ENCODE data around the gene CHST14.
A peak's percentile ranks its signal among the peaks of the same experiment; 100 is the strongest.
"Not testable (repeated sequence)": the region's sequence is repeated elsewhere in the genome, so short reads cannot be mapped to it uniquely, and the experiment has no call there.

CHST14 gene

DNA sequence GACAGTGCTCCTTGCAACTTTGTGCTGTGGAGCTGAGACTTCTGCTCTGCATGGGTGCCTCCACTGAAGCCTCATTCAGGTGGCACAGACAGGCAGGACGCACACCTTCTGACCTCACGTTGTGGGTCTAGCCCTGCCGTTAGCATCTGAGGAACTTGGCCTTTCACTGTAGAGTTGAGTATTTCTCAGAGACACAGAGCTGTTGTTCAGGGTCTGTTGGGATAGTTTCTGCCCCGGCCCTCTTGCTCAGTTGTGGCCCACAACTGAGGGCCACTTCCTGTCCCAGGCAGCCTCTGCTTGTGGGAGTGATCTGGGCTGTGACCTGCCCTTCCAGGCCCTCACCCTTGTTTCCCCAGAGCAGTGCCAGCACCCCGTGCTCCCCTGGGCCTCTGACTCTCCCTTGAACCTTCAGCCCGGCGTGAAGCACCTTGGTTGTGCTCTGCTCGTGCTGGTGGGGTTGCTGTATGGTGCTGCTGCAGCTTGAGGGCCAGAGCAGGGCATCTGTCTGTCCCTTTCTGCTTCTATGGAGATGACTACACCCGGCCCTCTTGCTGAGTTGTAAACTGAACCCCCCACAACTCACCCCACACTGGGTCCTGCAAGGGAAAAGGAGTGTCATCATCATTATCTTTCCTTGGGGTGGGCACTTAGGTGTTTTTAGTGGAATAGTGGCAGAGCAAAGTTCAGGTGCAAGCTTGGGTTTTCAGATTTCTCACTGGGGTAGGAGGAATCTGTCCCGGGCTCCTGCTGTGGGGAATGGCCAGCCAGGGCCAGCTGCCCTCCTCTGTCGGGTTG is 18.3 kb upstream of the CHST14 start:
- Histone ChIP-seq H3K9me3 (ENCODE audit: control insufficient read depth in 1 of 2, low read length in 2 of 2) (no peaks in the 10 kb centered on the region), H3K36me3 (ENCODE audit: control insufficient read depth in 1 of 2, insufficient read depth in 2 of 2, low read length in 2 of 2) (no peaks in the 10 kb centered on the region), H3K9ac (ENCODE audit: low read depth in 1 of 2, low read length in 2 of 2) (no peak overlapping the region), H3K27ac (ENCODE audit: low read depth, low read length) (no peak overlapping the region), H3K4me1 (ENCODE audit: control insufficient read depth in 1 of 2, insufficient read depth in 2 of 2, low read length in 2 of 2) (peaks cover 57 to 67% of the 10 kb centered on the region in 2 donors), H3K4me3 (ENCODE audit: low read depth in 1 of 2, low read length in 2 of 2) (peak overlapping the region; percentile 38 to 43), H3K27me3 (ENCODE audit: control insufficient read depth in 1 of 2, insufficient read depth in 2 of 2, low read length in 2 of 2) (no peaks in the 10 kb centered on the region)

GRCh38 chr15:40453941-40454340 is 16.8 kb upstream of the CHST14 start:
- not testable (repeated sequence) for H3K9me3 ChIP-seq (ENCODE audit: control insufficient read depth in 1 of 2, low read length in 2 of 2); H3K9ac ChIP-seq (ENCODE audit: low read depth in 1 of 2, low read length in 2 of 2); H3K27ac ChIP-seq (ENCODE audit: low read depth, low read length); H3K27me3 ChIP-seq (ENCODE audit: control insufficient read depth in 1 of 2, insufficient read depth in 2 of 2, low read length in 2 of 2); H3K4me3 ChIP-seq (ENCODE audit: low read depth in 1 of 2, low read length in 2 of 2); H3K36me3 ChIP-seq (ENCODE audit: control insufficient read depth in 1 of 2, insufficient read depth in 2 of 2, low read length in 2 of 2)
- H3K4me1 ChIP-seq (ENCODE audit: control insufficient read depth in 1 of 2, insufficient read depth in 2 of 2, low read length in 2 of 2) = peaks cover 57 to 64% of the 10 kb centered on the region in 2 donors

DNA sequence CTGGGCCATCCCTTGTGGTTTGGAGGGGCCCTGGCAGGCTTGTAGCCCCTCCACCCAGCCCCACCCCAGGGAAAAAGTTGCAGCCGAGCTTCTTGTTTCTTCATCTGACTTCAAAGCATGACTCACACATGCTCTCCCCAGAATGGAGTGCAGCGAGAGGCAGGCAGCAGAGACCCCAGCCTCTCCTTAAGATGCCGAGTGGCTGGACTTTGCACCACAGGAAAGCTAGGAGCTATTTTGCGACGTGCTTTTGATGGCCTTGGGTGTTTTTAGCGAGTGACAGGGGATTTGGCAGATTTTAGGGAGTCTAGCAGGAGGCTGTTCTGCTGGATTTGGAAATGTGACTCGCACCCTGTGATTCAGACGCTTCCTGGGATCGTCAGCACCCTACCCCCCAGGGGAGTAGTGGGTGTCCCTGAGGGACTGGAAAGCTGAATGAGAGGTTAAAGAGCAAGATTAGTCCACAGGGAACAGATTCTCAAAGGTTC is 15.8 kb upstream of the CHST14 start:
- no peaks in the 10 kb centered on the region for H3K27me3 ChIP-seq (ENCODE audit: control insufficient read depth in 1 of 2, insufficient read depth in 2 of 2, low read length in 2 of 2)
- no peak overlapping the region for H3K4me3 ChIP-seq (ENCODE audit: low read depth in 1 of 2, low read length in 2 of 2)
- no peaks in the 10 kb centered on the region for H3K9me3 ChIP-seq (ENCODE audit: control insufficient read depth in 1 of 2, low read length in 2 of 2)
- H3K9ac ChIP-seq (ENCODE audit: low read depth in 1 of 2, low read length in 2 of 2) = no peak overlapping the region
- peaks cover 7 to 12% of the 10 kb centered on the region in 2 donors for H3K36me3 ChIP-seq (ENCODE audit: control insufficient read depth in 1 of 2, insufficient read depth in 2 of 2, low read length in 2 of 2)
- H3K27ac ChIP-seq (ENCODE audit: low read depth, low read length) = no peak overlapping the region
- H3K4me1 ChIP-seq (ENCODE audit: control insufficient read depth in 1 of 2, insufficient read depth in 2 of 2, low read length in 2 of 2) = peaks cover 57 to 63% of the 10 kb centered on the region in 2 donors

GRCh38 chr15:40456299-40456712 is 14.5 kb upstream of the CHST14 start:
- Histone ChIP-seq H3K4me1 (ENCODE audit: control insufficient read depth in 1 of 2, insufficient read depth in 2 of 2, low read length in 2 of 2) (peaks cover 50 to 55% of the 10 kb centered on the region in 2 donors), H3K4me3 (ENCODE audit: low read depth in 1 of 2, low read length in 2 of 2) (no peak overlapping the region), H3K27ac (ENCODE audit: low read depth, low read length) (no peak overlapping the region), H3K27me3 (ENCODE audit: control insufficient read depth in 1 of 2, insufficient read depth in 2 of 2, low read length in 2 of 2) (no peaks in the 10 kb centered on the region), H3K9ac (ENCODE audit: low read depth in 1 of 2, low read length in 2 of 2) (no peak overlapping the region), H3K36me3 (ENCODE audit: control insufficient read depth in 1 of 2, insufficient read depth in 2 of 2, low read length in 2 of 2) (peaks cover 9 to 22% of the 10 kb centered on the region in 2 donors), H3K9me3 (ENCODE audit: control insufficient read depth in 1 of 2, low read length in 2 of 2) (no peaks in the 10 kb centered on the region)

DNA sequence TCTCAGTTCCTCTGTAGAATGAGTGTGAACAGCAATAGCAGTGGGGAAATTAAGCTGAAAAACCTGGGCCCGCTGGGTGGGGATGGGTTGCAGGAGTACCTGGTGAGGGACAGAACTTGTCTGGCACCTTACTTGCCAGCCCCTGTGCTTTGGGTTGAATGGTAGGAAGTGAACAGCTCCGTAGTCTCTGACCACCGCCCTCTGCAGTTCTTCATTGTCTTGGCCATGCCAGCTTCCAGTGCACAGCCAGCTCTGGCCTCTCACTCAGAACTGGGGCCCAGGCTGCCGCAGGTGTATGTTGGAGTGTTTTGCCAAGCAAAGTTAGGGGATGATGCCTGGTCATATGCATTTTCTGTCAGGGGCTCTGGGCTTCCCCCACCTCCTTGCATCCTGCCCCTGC is 14.0 kb upstream of the CHST14 start:
- no peaks in the 10 kb centered on the region for H3K9me3 ChIP-seq (ENCODE audit: control insufficient read depth in 1 of 2, low read length in 2 of 2)
- H3K36me3 ChIP-seq (ENCODE audit: control insufficient read depth in 1 of 2, insufficient read depth in 2 of 2, low read length in 2 of 2) = peaks cover 9 to 22% of the 10 kb centered on the region in 2 donors
- no peak overlapping the region for H3K4me3 ChIP-seq (ENCODE audit: low read depth in 1 of 2, low read length in 2 of 2)
- H3K4me1 ChIP-seq (ENCODE audit: control insufficient read depth in 1 of 2, insufficient read depth in 2 of 2, low read length in 2 of 2) = peaks cover 46 to 51% of the 10 kb centered on the region in 2 donors
- H3K27ac ChIP-seq (ENCODE audit: low read depth, low read length) = no peak overlapping the region
- H3K9ac ChIP-seq (ENCODE audit: low read depth in 1 of 2, low read length in 2 of 2) = no peak overlapping the region
- H3K27me3 ChIP-seq (ENCODE audit: control insufficient read depth in 1 of 2, insufficient read depth in 2 of 2, low read length in 2 of 2) = no peaks in the 10 kb centered on the region

- Histone ChIP-seq H3K9ac (ENCODE audit: low read depth in 1 of 2, low read length in 2 of 2) (no peak overlapping the region), H3K9me3 (ENCODE audit: control insufficient read depth in 1 of 2, low read length in 2 of 2) (no peaks in the 10 kb centered on the region), H3K27me3 (ENCODE audit: control insufficient read depth in 1 of 2, insufficient read depth in 2 of 2, low read length in 2 of 2) (no peaks in the 10 kb centered on the region), H3K36me3 (ENCODE audit: control insufficient read depth in 1 of 2, insufficient read depth in 2 of 2, low read length in 2 of 2) (peaks cover 16 to 35% of the 10 kb centered on the region in 2 donors), H3K4me1 (ENCODE audit: control insufficient read depth in 1 of 2, insufficient read depth in 2 of 2, low read length in 2 of 2) (peaks cover 28 to 33% of the 10 kb centered on the region in 2 donors), H3K4me3 (ENCODE audit: low read depth in 1 of 2, low read length in 2 of 2) (no peak overlapping the region), H3K27ac (ENCODE audit: low read depth, low read length) (no peak overlapping the region)
These were observed 12.1 kb upstream of the CHST14 start for GRCh38 chr15:40458495-40459371.

GRCh38 chr15:40459391-40460015 is 11.3 kb upstream of the CHST14 start:
- no peak overlapping the region for H3K27ac ChIP-seq (ENCODE audit: low read depth, low read length)
- H3K27me3 ChIP-seq (ENCODE audit: control insufficient read depth in 1 of 2, insufficient read depth in 2 of 2, low read length in 2 of 2) = no peaks in the 10 kb centered on the region
- H3K9me3 ChIP-seq (ENCODE audit: control insufficient read depth in 1 of 2, low read length in 2 of 2) = no peaks in the 10 kb centered on the region
- H3K4me3 ChIP-seq (ENCODE audit: low read depth in 1 of 2, low read length in 2 of 2) = no peak overlapping the region
- no peak overlapping the region for H3K9ac ChIP-seq (ENCODE audit: low read depth in 1 of 2, low read length in 2 of 2)
- peaks cover 18 to 42% of the 10 kb centered on the region in 2 donors for H3K36me3 ChIP-seq (ENCODE audit: control insufficient read depth in 1 of 2, insufficient read depth in 2 of 2, low read length in 2 of 2)
- H3K4me1 ChIP-seq (ENCODE audit: control insufficient read depth in 1 of 2, insufficient read depth in 2 of 2, low read length in 2 of 2) = peaks cover 21 to 25% of the 10 kb centered on the region in 2 donors

GRCh38 chr15:40460404-40460803 is 10.4 kb upstream of the CHST14 start:
- Histone ChIP-seq H3K27me3 (ENCODE audit: control insufficient read depth in 1 of 2, insufficient read depth in 2 of 2, low read length in 2 of 2) (no peaks in the 10 kb centered on the region), H3K4me3 (ENCODE audit: low read depth in 1 of 2, low read length in 2 of 2) (no peak overlapping the region), H3K9ac (ENCODE audit: low read depth in 1 of 2, low read length in 2 of 2) (no peak overlapping the region), H3K27ac (ENCODE audit: low read depth, low read length) (no peak overlapping the region), H3K4me1 (ENCODE audit: control insufficient read depth in 1 of 2, insufficient read depth in 2 of 2, low read length in 2 of 2) (peaks cover 12 to 16% of the 10 kb centered on the region in 2 donors), H3K9me3 (ENCODE audit: control insufficient read depth in 1 of 2, low read length in 2 of 2) (no peaks in the 10 kb centered on the region), H3K36me3 (ENCODE audit: control insufficient read depth in 1 of 2, insufficient read depth in 2 of 2, low read length in 2 of 2) (peaks cover 26 to 51% of the 10 kb centered on the region in 2 donors)

GRCh38 chr15:40461958-40462357 is 8.8 kb upstream of the CHST14 start:
- Histone ChIP-seq H3K27me3 (ENCODE audit: control insufficient read depth in 1 of 2, insufficient read depth in 2 of 2, low read length in 2 of 2) (no peaks in the 10 kb centered on the region), H3K4me1 (ENCODE audit: control insufficient read depth in 1 of 2, insufficient read depth in 2 of 2, low read length in 2 of 2) (peaks cover 0 to 4% of the 10 kb centered on the region in 2 donors), H3K36me3 (ENCODE audit: control insufficient read depth in 1 of 2, insufficient read depth in 2 of 2, low read length in 2 of 2) (peaks cover 39 to 62% of the 10 kb centered on the region in 2 donors), H3K4me3 (ENCODE audit: low read depth in 1 of 2, low read length in 2 of 2) (no peak overlapping the region), H3K9ac (ENCODE audit: low read depth in 1 of 2, low read length in 2 of 2) (no peak overlapping the region), H3K27ac (ENCODE audit: low read depth, low read length) (no peak overlapping the region), H3K9me3 (ENCODE audit: control insufficient read depth in 1 of 2, low read length in 2 of 2) (no peaks in the 10 kb centered on the region)
